SK-N-SH treated with all-trans-retinoic acid at 6 μM for 48 hours (cell line): Measurements from ENCODE around the gene BAIAP2L1.

ENCODE experiments used
- ARNTL ChIP-seq: fragments of 450-650 bp; formaldehyde crosslinking; IDR thresholded peaks from 2 replicates; pipeline ENCODE4 v1.5.0; 2020; ENCODE audit warnings: low read depth, mild to moderate bottlenecking, moderate library complexity, borderline replicate concordance
- PPARA ChIP-seq: fragments of 250-450 bp; sonication (Bioruptor Pico); IDR thresholded peaks from 2 replicates; pipeline ENCODE4 v1.5.0; 2020; ENCODE audit warnings: mild to moderate bottlenecking, borderline replicate concordance
- RARB ChIP-seq: fragments of 250-450 bp; sonication (Bioruptor Pico); IDR thresholded peaks from 2 replicates; pipeline ENCODE4 v1.8.0; 2021; ENCODE audit warnings: mild to moderate bottlenecking, moderate library complexity
- ZFP3 ChIP-seq: fragments of 250-450 bp; sonication (Bioruptor Pico); IDR thresholded peaks from 2 replicates; pipeline ENCODE4 v1.5.0; 2020; ENCODE audit warnings: mild to moderate bottlenecking, moderate library complexity
- ZFP30 ChIP-seq: fragments of 450-650 bp; formaldehyde crosslinking; IDR thresholded peaks from 2 replicates; pipeline ENCODE4 v1.5.0; 2022; ENCODE audit warnings: mild to moderate bottlenecking, moderate library complexity
- ZNF565 ChIP-seq: fragments of 450-650 bp; formaldehyde crosslinking; conservative IDR thresholded peaks from 2 replicates; pipeline ENCODE4 v1.5.0; 2020; ENCODE audit warnings: low read depth, mild to moderate bottlenecking, moderate library complexity
- ZNF70 ChIP-seq: fragments of 450-650 bp; formaldehyde crosslinking; IDR thresholded peaks from 2 replicates; pipeline ENCODE4 v1.5.0; 2020; ENCODE audit warnings: mild to moderate bottlenecking, moderate library complexity
- TF ChIP-seq, protein P1 (sequence below): fragments of 250-450 bp; sonication (Bioruptor Pico); IDR thresholded peaks from 2 replicates; pipeline ENCODE4 v1.5.1; 2020; ENCODE audit warnings: low read depth, mild to moderate bottlenecking, moderate library complexity
- TF ChIP-seq, protein P2 (sequence below): fragments of 250-450 bp; sonication (Bioruptor Pico); IDR thresholded peaks from 2 replicates; pipeline ENCODE4 v1.8.0; 2020; ENCODE audit warnings: mild to moderate bottlenecking, moderate library complexity, borderline replicate concordance

DNA sequence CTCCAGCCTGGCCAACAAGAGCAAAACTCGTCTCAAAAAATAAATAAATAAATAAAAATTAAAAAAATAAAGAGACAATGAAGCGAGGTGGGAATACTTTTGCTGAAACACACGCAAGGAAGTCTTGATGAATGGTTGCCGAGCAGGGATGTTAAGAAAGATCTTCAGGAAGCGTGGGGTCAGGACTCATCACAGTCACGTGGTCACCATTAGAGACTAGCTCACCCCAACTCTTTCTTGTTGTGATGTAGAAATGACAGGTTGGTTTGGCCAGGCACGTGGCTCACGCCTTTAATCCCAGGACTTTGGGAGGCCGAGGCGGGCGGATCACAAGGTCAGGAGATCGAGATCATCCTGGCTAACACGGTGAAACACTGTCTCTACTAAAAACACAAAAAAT is 28.9 kb upstream of the BAIAP2L1 start:
- TF ChIP-seq RARB (CRISPR knock-in tag) (no peak), ZFP3 (CRISPR knock-in tag) (no peak), ZNF70 (CRISPR knock-in tag) (no peak), ZNF565 (CRISPR knock-in tag) (no peak), PPARA (no peak), ZFP30 (CRISPR knock-in tag) (no peak), ARNTL (no peak)
- TF ChIP-seq, protein P1, sequence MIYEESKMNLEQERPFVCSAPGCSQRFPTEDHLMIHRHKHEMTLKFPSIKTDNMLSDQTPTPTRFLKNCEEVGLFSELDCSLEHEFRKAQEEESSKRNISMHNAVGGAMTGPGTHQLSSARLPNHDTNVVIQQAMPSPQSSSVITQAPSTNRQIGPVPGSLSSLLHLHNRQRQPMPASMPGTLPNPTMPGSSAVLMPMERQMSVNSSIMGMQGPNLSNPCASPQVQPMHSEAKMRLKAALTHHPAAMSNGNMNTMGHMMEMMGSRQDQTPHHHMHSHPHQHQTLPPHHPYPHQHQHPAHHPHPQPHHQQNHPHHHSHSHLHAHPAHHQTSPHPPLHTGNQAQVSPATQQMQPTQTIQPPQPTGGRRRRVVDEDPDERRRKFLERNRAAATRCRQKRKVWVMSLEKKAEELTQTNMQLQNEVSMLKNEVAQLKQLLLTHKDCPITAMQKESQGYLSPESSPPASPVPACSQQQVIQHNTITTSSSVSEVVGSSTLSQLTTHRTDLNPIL, result no peak
- TF ChIP-seq, protein P2, sequence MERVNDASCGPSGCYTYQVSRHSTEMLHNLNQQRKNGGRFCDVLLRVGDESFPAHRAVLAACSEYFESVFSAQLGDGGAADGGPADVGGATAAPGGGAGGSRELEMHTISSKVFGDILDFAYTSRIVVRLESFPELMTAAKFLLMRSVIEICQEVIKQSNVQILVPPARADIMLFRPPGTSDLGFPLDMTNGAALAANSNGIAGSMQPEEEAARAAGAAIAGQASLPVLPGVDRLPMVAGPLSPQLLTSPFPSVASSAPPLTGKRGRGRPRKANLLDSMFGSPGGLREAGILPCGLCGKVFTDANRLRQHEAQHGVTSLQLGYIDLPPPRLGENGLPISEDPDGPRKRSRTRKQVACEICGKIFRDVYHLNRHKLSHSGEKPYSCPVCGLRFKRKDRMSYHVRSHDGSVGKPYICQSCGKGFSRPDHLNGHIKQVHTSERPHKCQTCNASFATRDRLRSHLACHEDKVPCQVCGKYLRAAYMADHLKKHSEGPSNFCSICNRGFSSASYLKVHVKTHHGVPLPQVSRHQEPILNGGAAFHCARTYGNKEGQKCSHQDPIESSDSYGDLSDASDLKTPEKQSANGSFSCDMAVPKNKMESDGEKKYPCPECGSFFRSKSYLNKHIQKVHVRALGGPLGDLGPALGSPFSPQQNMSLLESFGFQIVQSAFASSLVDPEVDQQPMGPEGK (CRISPR knock-in tag), result no peak
